Endodermal cell (in vitro differentiated cells): ENCODE data around the gene CHST2. TPM values are rescaled to one million over a fixed set of nuclear protein-coding genes. Genes with fewer than 3 reads are reported as not detected.
A peak's percentile ranks its signal among the peaks of the same experiment; 100 is the strongest.

Experiments used
- DNase-seq: peaks from one replicate; pipeline ENCODE4 v3.0.0-alpha.2; 2017
- H3K27ac ChIP-seq: 2 replicates; pipeline ENCODE4 v1.5.1; 2013; ENCODE audit warnings: mild to moderate bottlenecking, low read depth, low read length, moderate library complexity
- H3K27me3 ChIP-seq: 2 replicates; pipeline ENCODE4 v1.6.1; 2013; ENCODE audit warnings: mild to moderate bottlenecking, low read length, moderate library complexity; ENCODE audit not compliant: insufficient read depth, control insufficient read depth, poor library complexity, severe bottlenecking
- H3K36me3 ChIP-seq: 2 replicates; pipeline ENCODE4 v1.7.0; 2013; ENCODE audit warnings: mild to moderate bottlenecking, low read length, moderate library complexity; ENCODE audit not compliant: control insufficient read depth, insufficient read depth
- H3K4me1 ChIP-seq: one replicate; pipeline ENCODE4 v1.7.0; 2013; ENCODE audit warnings: low read length; ENCODE audit not compliant: control insufficient read depth, insufficient read depth
- H3K4me3 ChIP-seq: 2 replicates; pipeline ENCODE4 v1.5.1; 2013; ENCODE audit warnings: mild to moderate bottlenecking, low read length, moderate library complexity
- H3K9ac ChIP-seq: 2 replicates; pipeline ENCODE4 v1.6.1; 2013; ENCODE audit warnings: mild to moderate bottlenecking, low read length, moderate library complexity; ENCODE audit not compliant: poor library complexity, severe bottlenecking; ENCODE audit errors: extremely low read depth
- H3K9me3 ChIP-seq: 2 replicates; pipeline ENCODE4 v1.6.1; 2013; ENCODE audit warnings: mild to moderate bottlenecking, low read length, moderate library complexity; ENCODE audit not compliant: control insufficient read depth
- H3K27ac Mint-ChIP-seq: 2 replicates; pipeline ENCODE4 v1.8.0; 2020; ENCODE audit warnings: mixed read lengths
- H3K27me3 Mint-ChIP-seq: 2 replicates; pipeline ENCODE4 v1.8.0; 2021; ENCODE audit warnings: mild to moderate bottlenecking, mixed read lengths; ENCODE audit not compliant: insufficient read depth
- H3K36me3 Mint-ChIP-seq: 2 replicates; pipeline ENCODE4 v1.8.0; 2020; ENCODE audit warnings: low read depth, mixed read lengths
- H3K4me1 Mint-ChIP-seq: 2 replicates; pipeline ENCODE4 v1.8.0; 2020; ENCODE audit warnings: mixed read lengths
- H3K4me3 Mint-ChIP-seq: 2 replicates; pipeline ENCODE4 v1.8.0; 2020; ENCODE audit warnings: mild to moderate bottlenecking, moderate library complexity, mixed read lengths
- H3K9me3 Mint-ChIP-seq: 2 replicates; pipeline ENCODE4 v1.8.0; 2020; ENCODE audit warnings: mild to moderate bottlenecking, mixed read lengths
- WGBS, 2 experiments: methylation state at CpG; one replicate each; pipeline versions ENCODE4 v1.1.5 to v1.1.7; 2013; ENCODE audit warnings: missing lambda C conversion rate in 2 of 2, mixed read lengths in 1 of 2; ENCODE audit not compliant: insufficient coverage in 1 of 2, insufficient read length in 1 of 2; 5-methylcytosine and 5-hydroxymethylcytosine counted together
- long read RNA-seq, 4 experiments: library from polyadenylated mRNA in 2 of 4; library from RNA in 1 of 4; library from capped mRNA in 1 of 4; stranded (forward) in 3 of 4; unstranded in 1 of 4; transcript quantifications; one replicate each; pipeline ENCODE4 v2.0.0, GENCODE V29; 2020 to 2021; ENCODE audit warnings: inconsistent platforms in 1 of 4
- polyA plus RNA-seq, 2 experiments: library from polyadenylated mRNA; stranded (reverse); fragments of 50-300 nt; gene quantifications; one replicate each; pipeline ENCODE4 v1.2.3, GENCODE V29; 2013
- total RNA-seq, 2 donors: library from RNA; stranded (reverse); fragmentation: NEBNext Ultra II Directional in 1 of 2; extraction: Animal tissue kit (Norgen Biotek cat#: 25700) in 1 of 2; gene quantifications; 2 replicates in 1 of 2; 3 replicates in 1 of 2; pipeline ENCODE4 v1.2.1, GENCODE V29; 2021
- TF ChIP-seq, protein P1 (sequence below): fragments of 200-600 bp; sonication (generic); conservative IDR thresholded peaks from 2 replicates; pipeline ENCODE4 v1.5.0; 2021; ENCODE audit warnings: antibody characterized with exemption, mild to moderate bottlenecking

CHST2 gene, protein sequence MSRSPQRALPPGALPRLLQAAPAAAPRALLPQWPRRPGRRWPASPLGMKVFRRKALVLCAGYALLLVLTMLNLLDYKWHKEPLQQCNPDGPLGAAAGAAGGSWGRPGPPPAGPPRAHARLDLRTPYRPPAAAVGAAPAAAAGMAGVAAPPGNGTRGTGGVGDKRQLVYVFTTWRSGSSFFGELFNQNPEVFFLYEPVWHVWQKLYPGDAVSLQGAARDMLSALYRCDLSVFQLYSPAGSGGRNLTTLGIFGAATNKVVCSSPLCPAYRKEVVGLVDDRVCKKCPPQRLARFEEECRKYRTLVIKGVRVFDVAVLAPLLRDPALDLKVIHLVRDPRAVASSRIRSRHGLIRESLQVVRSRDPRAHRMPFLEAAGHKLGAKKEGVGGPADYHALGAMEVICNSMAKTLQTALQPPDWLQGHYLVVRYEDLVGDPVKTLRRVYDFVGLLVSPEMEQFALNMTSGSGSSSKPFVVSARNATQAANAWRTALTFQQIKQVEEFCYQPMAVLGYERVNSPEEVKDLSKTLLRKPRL
- total RNA-seq = 1 to 10 TPM; 3.4 to 7.2 TPM
- polyA plus RNA-seq (2013, experiment 1 of 2) = 5.2 TPM
- polyA plus RNA-seq (2013, experiment 2 of 2) = 5.1 TPM
- long read RNA-seq, experiment 1, full-length matches to known transcripts = 1 of 1 reads
- long read RNA-seq, experiment 1, partial matches to known transcripts = 0 of 1 reads
- long read RNA-seq, experiment 1, other reads (novel, unspliced or antisense) = 0 of 1 reads
- long read RNA-seq, experiment 2, full-length matches to known transcripts = 2 of 2 reads
- long read RNA-seq, experiment 2, partial matches to known transcripts = 0 of 2 reads
- long read RNA-seq, experiment 2, other reads (novel, unspliced or antisense) = 0 of 2 reads
- long read RNA-seq, experiment 3, full-length matches to known transcripts = 1 of 2 reads
- long read RNA-seq, experiment 3, partial matches to known transcripts = 0 of 2 reads
- long read RNA-seq, experiment 3, other reads (novel, unspliced or antisense) = 1 of 2 reads
- long read RNA-seq, experiment 4 = 0 reads

DNA sequence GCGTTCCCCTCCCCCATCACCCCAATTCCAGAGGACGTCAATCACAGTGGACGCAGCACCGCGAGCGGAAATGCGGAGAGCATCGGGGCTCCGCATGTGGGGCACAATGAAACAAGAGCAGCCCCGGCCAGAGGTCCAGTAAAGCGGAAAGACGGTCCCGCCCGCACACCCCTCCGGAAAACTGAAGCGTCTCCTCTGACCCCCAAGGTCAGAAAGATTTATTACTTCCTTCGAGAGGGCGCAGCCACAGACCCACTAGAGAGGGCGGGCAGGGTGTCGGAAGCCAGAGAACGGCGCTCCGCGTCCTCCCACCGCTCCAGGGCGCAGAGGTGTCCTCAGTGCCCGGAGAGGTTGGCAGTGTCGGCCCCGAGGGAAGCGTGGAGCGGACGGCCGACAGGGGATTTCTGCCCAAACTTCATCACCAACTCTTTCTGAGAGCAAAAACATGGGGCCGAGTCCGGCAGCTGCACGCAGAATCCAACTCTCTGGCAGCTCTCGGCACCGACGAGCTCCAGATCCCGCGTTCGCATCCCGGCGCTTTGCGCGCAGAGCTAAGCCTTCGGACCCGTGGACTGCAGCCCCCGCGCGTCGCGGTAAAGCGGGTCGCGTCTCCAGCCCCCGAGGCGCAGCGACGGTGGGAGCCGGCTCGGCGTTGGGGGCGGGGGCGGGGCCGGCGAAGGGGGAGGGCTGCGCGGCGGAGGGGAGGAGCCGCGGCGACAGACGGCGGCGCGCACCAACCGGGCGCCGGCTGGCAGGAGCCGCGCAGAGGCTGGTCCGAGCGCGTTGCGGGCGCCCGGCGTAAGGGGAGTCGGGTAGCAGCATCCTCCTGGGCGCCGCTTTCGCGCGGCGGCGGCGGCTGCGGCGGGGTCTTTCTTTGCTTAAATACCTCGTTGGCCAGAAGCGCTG is at the start of gene CHST2:
Gene CHST2 (plus strand): TSS at position 763 of the 906 bp plus-strand sequence. CDS start 1,046 bp downstream, outside the sequence.
- TF ChIP-seq, protein P1, sequence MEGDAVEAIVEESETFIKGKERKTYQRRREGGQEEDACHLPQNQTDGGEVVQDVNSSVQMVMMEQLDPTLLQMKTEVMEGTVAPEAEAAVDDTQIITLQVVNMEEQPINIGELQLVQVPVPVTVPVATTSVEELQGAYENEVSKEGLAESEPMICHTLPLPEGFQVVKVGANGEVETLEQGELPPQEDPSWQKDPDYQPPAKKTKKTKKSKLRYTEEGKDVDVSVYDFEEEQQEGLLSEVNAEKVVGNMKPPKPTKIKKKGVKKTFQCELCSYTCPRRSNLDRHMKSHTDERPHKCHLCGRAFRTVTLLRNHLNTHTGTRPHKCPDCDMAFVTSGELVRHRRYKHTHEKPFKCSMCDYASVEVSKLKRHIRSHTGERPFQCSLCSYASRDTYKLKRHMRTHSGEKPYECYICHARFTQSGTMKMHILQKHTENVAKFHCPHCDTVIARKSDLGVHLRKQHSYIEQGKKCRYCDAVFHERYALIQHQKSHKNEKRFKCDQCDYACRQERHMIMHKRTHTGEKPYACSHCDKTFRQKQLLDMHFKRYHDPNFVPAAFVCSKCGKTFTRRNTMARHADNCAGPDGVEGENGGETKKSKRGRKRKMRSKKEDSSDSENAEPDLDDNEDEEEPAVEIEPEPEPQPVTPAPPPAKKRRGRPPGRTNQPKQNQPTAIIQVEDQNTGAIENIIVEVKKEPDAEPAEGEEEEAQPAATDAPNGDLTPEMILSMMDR = peak; percentile 26
- peak within 1 kb of the TSS; percentile 79 for H3K4me3 Mint-ChIP-seq
- DNase-seq = peak; percentile 92

DNA sequence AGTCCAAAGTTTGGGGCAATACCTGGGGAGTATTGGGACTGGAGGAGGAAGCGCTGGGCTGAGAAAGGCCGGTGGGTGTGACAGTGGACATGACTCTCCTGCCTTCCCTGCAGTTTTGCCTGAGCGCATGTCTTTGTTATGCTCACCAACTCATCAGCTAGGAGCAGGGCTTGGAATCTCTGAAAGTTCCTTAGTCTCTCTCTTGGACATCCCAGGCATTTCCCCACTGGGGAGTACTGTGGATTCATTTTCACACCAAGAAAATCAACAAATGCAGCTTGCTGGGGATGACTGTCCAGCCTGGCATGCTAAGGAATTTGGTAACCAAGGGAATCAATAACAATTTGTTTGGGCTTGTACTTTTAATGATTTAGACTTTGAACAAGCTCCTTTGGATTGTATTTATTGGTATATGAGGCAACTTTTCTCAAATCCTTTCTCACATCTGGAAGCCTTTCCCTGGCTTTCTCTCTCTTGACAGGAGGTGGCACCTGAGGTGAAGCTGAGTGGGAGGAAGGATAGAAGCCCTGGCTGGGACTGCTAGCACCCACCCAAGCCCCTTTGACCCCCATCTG is 48.5 kb upstream of the CHST2 start:
- no peaks in the 10 kb centered on the region for H3K4me1 ChIP-seq
- H3K4me3 ChIP-seq = no peak overlapping the region
- Mint-ChIP-seq H3K4me3 (no peak overlapping the region), H3K36me3 (peaks cover 5% of the 10 kb centered on the region), H3K4me1 (peaks cover 27% of the 10 kb centered on the region), H3K27ac (peak overlapping the region; percentile 66), H3K27me3 (no peaks in the 10 kb centered on the region), H3K9me3 (peaks cover 15% of the 10 kb centered on the region)
- 45% methylated on average over 3 of the region's 3 CpGs; no CpG with 5 or more reads in 1 of the 2 experiments for WGBS, 2 experiments
- H3K27ac ChIP-seq = peak overlapping the region; percentile 19
- TF ChIP-seq, protein P1 = peak; percentile 21
- no peaks in the 10 kb centered on the region for H3K36me3 ChIP-seq
- DNase-seq = peak; percentile 87
- H3K27me3 ChIP-seq = no peaks in the 10 kb centered on the region
- H3K9ac ChIP-seq = no peak overlapping the region
- peaks cover 5% of the 10 kb centered on the region for H3K9me3 ChIP-seq

More for the DNA sequence above, at the start of gene CHST2:
- Mint-ChIP-seq H3K9me3 (no peaks in the 10 kb centered on the region), H3K36me3 (peaks cover 5% of the 10 kb centered on the region), H3K4me1 (peaks cover 16% of the 10 kb centered on the region), H3K27ac (peak within 1 kb of the TSS; percentile 80), H3K27me3 (peaks cover 16% of the 10 kb centered on the region)
- Histone ChIP-seq H3K4me3 (peak within 1 kb of the TSS; percentile 89), H3K4me1 (no peaks in the 10 kb centered on the region), H3K27ac (no peak within 1 kb of the TSS), H3K36me3 (no peaks in the 10 kb centered on the region), H3K9me3 (no peaks in the 10 kb centered on the region), H3K27me3 (peaks cover 27% of the 10 kb centered on the region), H3K9ac (peak within 1 kb of the TSS; percentile 20)
- WGBS, 2 experiments = 1% methylated on average over 33 to 102 of the region's 102 CpGs
